Measurements from ENCODE around the gene PRPF39.
"Not testable (repeated sequence)": the region's sequence is repeated elsewhere in the genome, so short reads cannot be mapped to it uniquely, and the experiment has no call there.

Gene PRPF39

GRCh38 chr14:45140661-45141187 is 56.8 kb downstream of the PRPF39 start:
- DNase-seq = no peak

GRCh38 chr14:45142083-45142482 is 58.2 kb downstream of the PRPF39 start:
- DNase-seq = not testable (repeated sequence)

GRCh38 chr14:45144658-45145057 is 60.7 kb downstream of the PRPF39 start:
- DNase-seq = no peak

- no peak for DNase-seq
These were observed 61.3 kb downstream of the PRPF39 start for GRCh38 chr14:45145214-45145613.

GRCh38 chr14:45149602-45150001 is 65.7 kb downstream of the PRPF39 start:
- no peak for DNase-seq

- no peak for DNase-seq
These were observed 66.5 kb downstream of the PRPF39 start for GRCh38 chr14:45150386-45150890.

GRCh38 chr14:45156067-45156466 is 72.2 kb downstream of the PRPF39 start:
- DNase-seq = no peak
